HG02885 (cell line): ENCODE data around the gene SEMA5A.

Source experiments
- ATAC-seq: cut with Tn5 transposase; IDR thresholded peaks from one replicate; pipeline ENCODE4 v1.9.1; 2021; ENCODE audit warnings: mild to moderate bottlenecking; ENCODE audit not compliant: unreplicated experiment, poor library complexity

Gene SEMA5A

DNA sequence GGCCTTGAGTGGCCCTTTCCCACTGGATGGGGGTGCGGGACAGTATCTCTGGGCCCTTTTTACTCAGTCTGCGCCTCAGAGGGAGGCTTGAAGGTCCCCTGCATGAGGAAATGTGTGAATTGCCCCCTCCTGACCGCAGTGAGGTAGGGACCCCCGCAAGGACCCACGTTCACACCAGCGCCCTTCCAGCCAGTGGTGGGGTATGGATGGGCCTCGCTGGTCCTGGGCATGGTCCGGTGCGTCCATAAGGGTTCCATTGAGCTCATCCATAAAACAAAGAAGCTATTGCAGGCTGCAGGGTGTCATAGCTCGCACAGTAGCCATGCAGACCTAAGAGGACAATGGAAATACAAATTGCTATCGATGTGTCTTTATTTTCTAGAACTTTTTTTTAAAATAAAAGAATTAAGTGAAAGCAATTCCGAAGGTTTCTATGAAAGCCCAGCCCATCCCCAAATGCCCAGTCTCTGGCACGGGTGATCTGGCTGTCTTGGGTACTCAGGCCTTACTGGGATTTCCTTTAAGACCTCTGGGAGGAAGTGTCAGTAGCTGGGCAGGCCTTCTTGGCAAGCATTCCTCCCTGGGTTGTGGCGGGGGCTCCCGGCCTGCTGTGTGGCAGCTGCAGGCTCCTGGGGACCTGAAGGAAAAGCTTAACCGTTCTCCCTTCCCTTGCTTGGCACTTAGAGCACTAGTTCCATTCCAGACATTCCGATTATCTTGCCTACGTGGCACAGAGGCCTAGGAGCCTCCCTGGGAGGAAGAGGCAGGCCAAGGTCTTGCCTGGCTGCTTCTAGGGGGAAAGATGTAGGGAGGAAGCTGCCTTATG is 1.5 kb upstream of the SEMA5A start:
- ATAC-seq: no peak

DNA sequence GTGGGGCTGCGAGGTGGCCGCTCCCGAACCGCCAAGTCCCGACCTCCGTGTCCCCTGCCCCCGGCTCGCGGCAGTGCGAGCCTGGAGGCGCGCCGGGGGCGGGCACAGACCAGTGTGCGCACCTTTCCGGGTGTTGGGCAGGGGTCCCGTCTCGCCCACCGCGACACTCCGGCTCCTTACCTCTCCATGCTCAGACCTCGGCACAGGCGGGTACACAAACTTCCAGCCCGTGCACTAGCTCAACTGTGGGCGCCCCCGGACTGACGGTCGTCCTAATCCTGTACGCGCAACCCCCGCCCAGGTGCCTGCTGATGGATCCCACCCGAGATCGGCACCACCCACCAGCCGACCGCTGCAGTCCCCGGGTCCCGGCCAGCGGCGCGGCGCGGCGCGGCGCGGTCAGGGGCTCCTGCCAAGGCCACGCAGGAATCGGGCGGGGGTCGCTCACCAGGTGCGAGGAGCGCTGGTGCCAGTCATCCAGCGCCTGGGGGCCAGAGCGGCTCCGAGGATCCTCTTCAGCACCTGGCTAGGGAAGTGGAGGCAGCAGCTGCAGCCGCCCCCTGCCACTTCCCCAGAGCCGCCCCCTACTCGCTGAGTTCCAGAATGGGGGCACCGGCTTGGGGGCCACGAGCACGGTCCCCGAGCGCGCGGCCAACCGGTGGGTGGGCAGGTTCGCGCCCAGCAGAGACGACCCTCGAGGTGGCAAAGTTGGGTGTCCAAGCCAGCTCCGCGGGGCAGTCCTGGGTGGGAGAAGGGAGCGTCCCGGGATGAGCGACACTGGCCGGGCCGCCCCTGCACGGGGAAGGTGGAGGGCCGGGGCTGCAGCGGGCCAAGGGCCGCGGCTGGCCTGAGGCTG is 511 bp downstream of the SEMA5A start:
- peak; percentile 8 for ATAC-seq

DNA sequence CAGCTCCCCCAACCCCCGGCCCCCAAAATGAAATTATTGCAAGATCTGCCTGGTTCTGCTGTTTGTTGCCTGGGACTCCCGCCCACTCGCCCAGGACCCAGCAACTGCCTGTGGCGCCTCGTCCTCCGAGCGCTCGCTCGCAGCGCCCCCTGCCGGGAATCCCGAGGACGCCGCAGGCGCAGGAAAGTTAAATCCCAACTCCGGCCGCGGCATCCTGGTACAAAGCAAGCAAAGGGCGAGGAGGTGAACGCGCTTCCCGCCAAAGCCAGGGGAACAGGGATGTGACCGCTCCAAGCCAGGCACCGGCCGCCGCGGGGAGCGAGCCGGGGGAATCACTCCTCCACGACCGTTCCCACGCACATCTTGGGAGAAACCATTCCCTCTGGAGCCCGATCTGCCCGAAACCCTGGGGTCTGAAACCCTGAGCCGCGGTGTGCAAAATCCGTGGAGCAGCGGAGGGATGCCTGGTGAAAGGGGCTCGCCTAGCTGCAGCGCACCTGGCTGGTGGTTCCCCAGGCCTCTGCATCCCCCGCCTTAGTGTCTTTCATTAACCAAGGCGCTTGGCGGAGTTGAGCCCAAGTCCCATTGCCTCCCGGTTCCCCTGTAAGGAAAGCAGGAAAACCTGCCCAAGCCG is 1.3 kb downstream of the SEMA5A start:
- ATAC-seq: peak; percentile 74

GRCh38 chr5:9544056-9544455 is 1.8 kb downstream of the SEMA5A start:
- ATAC-seq: peak; percentile 19

GRCh38 chr5:9543311-9543920 is 2.5 kb downstream of the SEMA5A start:
- no peak for ATAC-seq

- no peak for ATAC-seq
Measured at GRCh38 chr5:9540791-9541190, 5.1 kb downstream of the SEMA5A start.

GRCh38 chr5:9538504-9538903 is 7.4 kb downstream of the SEMA5A start:
- no peak for ATAC-seq

DNA sequence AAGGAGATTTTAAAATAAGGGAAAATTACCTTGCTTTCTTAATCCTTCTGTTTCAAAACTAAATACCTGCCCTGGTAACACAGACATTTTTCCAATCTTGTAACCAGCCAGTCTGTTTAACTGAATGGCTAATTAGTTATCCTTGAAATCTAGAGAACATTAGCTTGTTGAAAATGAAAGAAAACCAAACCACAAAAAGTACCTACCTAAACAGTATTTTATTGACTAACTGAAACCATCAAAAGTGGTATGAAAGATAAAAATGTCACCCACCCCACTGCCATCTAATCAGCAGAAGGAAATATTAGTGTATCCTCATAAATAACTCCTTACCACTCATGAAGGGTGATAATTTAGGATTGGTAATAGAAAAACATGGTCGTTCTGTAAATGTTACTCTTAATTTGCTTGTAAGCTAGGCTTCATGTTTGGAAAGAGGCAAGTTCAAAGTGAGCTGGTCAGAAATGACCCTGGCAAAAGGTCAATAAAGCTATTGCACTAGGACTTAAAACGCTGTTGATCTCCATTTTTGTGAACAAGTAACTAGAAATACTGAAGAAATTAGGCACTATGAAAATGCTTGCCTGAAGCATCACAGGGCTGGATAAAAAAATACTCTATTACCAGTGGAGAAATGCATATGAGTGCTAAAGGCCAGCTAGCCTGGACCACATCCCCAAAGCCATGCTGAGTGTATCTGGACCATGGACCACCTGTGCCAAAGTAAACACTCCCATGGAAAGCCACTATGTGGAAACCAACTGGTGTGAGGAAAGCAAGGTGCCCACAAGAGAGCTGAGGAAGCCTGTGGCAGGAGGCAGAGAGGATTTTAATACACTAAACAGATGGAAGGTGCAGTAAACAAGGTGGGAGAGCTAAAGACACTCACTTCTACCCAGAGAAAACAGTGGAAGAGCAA is 8.4 kb downstream of the SEMA5A start:
- ATAC-seq: no peak

DNA sequence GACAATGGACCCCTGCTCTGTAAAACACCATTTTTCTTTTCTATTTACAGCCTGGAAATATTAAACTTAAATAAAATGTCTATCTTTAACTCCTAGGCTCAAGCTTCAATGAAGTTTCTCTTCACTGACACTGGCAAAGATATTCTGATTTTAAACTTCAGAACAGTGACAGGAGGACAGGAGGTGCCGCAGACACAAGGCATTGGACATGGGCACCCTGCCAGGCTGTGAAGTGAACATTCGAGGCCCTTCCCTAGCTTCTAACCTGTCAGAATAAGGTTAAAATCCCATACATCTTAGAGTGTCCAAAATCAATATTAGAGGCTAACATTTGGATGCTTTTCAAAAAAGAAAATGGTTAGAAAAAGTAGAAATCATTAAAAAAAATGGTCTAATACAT is 9.2 kb downstream of the SEMA5A start:
- no peak for ATAC-seq

DNA sequence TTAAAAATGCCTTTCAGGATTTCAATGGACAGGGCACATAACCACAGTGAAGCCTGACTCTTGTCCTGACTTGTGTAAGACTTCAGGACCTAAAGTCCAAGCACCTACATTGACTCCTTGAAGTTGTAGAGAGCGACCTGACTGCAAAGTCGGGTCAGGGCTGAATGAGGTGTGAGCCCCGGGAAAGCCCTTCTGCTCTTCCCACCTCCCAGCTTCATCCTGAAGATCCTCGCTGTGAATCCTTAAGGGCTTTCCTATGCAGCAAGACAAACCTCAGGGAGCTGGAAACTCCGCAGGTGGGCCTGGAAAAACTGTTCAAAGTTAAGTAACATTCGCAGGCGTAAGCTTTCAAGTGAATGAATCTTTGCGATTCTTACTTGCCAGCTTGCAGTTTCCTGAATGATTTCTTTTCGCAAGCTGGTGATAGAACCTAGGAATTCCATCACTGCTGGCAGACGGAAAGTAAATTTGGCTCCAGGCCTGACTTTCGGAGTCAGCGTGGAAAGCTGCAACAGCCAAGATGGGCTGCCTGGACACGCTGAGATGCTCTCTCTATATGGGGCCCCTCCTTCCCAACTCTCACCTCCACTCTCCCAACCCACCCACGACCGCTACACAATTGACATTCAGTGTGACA is 10.9 kb downstream of the SEMA5A start:
- ATAC-seq: no peak

DNA sequence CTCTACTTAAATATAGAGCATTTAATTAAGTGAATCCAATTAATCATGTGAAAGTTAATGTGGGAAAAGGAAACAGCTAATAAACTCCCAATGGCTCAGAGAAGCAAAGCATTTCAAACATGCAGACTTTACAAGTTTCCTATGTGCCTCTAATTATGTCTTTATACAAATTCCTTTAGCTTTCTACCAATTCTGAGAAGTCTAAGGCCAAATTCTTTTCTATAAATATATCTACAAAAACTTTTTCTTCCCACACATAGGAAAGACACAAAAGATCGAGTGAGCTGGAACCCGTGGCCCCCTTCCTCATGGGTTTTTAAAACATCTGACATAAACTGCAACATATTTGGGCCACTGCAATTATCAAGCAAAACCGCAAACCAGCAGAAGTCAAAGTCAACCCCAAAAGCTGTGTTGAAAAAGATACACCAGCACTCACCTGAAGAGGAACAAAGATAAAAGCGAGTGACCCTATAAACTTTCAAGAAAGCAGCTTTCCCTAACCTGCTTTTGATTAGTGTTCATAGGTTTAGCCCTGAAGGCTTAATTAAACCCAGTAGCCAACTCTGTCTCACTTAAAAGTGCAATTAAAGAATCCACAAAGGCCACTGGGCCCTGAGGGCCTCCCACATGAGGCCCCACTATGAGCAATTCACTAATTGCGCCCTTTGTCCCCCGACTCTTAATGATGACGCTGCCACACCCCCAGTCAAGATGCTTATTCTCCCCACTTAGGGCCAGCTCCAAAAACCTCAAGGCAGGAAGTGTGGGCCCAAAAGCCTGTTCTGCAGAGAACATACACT is 12.1 kb downstream of the SEMA5A start:
- no peak for ATAC-seq

- ATAC-seq: no peak
Measured at GRCh38 chr5:9533096-9533495, 12.8 kb downstream of the SEMA5A start.

GRCh38 chr5:9529513-9529912 is 16.4 kb downstream of the SEMA5A start:
- ATAC-seq: no peak

DNA sequence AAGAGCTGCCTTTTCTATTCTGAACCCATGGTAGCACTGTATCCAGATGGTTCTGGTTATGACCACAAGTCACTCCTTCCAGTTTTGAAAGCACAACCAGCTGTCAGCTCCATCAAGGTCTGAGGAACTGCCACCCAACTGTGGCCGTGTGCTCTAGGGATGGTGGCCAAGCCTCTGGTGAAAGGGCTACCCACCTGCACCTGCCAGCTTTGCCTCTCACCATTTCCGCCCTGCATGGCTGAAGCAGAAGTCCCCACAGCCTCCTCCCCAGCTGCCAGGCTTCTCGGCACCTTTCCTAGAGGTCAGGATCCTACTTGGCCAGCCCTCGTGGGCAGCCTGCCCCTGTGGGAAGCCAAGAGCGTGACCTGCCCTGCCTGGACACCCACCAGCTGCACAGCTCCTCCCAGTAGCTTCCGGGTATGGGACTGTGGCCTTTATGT is 16.8 kb downstream of the SEMA5A start:
- ATAC-seq: no peak

GRCh38 chr5:9524941-9525340 is 20.9 kb downstream of the SEMA5A start:
- ATAC-seq: no peak

GRCh38 chr5:9523090-9523823 is 22.6 kb downstream of the SEMA5A start:
- no peak for ATAC-seq

DNA sequence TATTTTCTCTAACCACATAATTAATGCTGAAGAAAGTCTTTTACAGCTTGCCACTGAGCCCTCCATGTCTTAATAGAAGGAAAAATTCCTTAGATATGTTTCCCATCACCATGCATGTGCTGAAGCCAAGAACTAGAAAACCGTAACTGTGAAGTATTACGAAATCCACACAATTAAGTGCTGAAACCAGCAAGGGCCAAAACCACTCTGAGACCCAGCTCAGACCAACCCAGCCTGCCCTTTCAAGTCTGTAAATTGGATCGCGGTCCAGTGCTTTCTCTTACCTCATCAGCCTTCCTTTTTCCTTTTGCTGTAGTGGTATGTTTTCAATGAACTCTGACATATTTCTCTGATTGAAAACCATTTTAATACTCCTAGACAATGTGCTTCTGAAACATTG is 26.3 kb downstream of the SEMA5A start:
- no peak for ATAC-seq

- ATAC-seq: no peak
Measured at GRCh38 chr5:9516591-9516990, 29.3 kb downstream of the SEMA5A start.
